HCT116 (cell line): ENCODE results near the gene MOSPD2. TPM values are rescaled to one million over a fixed set of nuclear protein-coding genes. Genes with fewer than 3 reads are reported as not detected.
A peak's percentile ranks its signal among the peaks of the same experiment; 100 is the strongest.

Experiments used
- ATAC-seq: fragments of 200-7000 bp; cut with Tn5 transposase; 2 replicates; pipeline ENCODE4 v1.9.1; 2020; ENCODE audit warnings: mild to moderate bottlenecking, moderate library complexity
- BruUV-seq: library from RNA; stranded (reverse); fragments of 400-500 nt; replicated peaks from 2 replicates; lab custom pipeline; 2021; lab: Mats Ljungman, UMichigan
- CTCF ChIA-PET: fragments of 300-600 bp; sonication (Branson Sonifier 250); formaldehyde crosslinking; loops from one replicate; lab custom pipeline; 2021; ENCODE audit warnings: antibody characterized with exemption; lab: Charles Lee
- POLR2A ChIA-PET: fragments of 300-600, 350-600 bp; sonication (Branson Sonifier 250); formaldehyde crosslinking; loops from one replicate; lab custom pipeline; 2021; ENCODE audit warnings: antibody characterized with exemption; lab: Charles Lee
- RAD21 ChIA-PET, 2 experiments: fragments of 300-600 bp; sonication (Branson Sonifier 250); formaldehyde crosslinking; loops; one replicate each; lab custom pipeline; 2023; ENCODE audit warnings: low total read pairs in 2 of 2; ENCODE audit not compliant: uncharacterized antibody in 2 of 2, unreplicated experiment in 2 of 2, low non-redundant PET in 1 of 2; lab: Charles Lee
- DNase-seq: peaks from one replicate; pipeline ENCODE4 v3.0.0-alpha.2; 2010; ENCODE audit warnings: low read depth, low spot score
- H2AFZ ChIP-seq: fragments of 200-600 bp; shearing (Covaris generic), sonication (generic); 2 replicates; pipeline ENCODE4 v1.6.1; 2017; ENCODE audit warnings: low read depth, mixed run types, mixed read lengths, antibody characterized with exemption, low read length; ENCODE audit not compliant: poor library complexity, severe bottlenecking
- H3K27ac ChIP-seq: 2 replicates; pipeline ENCODE4 v1.5.1; 2012; ENCODE audit warnings: low read depth, low read length
- H3K27me3 ChIP-seq: fragments of 200-600 bp; sonication (generic); 2 replicates; pipeline ENCODE4 v1.6.1; 2016; ENCODE audit warnings: mixed run types, low read length, mixed read lengths; ENCODE audit not compliant: insufficient read depth
- H3K36me3 ChIP-seq, 2 experiments: fragments of 200-500 bp in 1 of 2; fragments of 200-600 bp in 1 of 2; sonication (Bioruptor generic) in 1 of 2; sonication (generic) in 1 of 2; 2 replicates each; pipeline versions ENCODE4 v1.5.1 to v1.6.1; 2014 to 2016; ENCODE audit warnings: low read length in 2 of 2, inconsistent platforms in 1 of 2, mixed read lengths in 1 of 2, mixed run types in 1 of 2; ENCODE audit not compliant: insufficient read depth in 2 of 2, control insufficient read depth in 1 of 2
- H3K4me1 ChIP-seq, 2 experiments: fragments of 200-600 bp in 1 of 2; sonication (generic) in 1 of 2; 2 replicates each; pipeline versions ENCODE4 v1.5.1 to v1.6.1; 2012 to 2017; ENCODE audit warnings: low read length in 2 of 2, inconsistent platforms in 1 of 2, mild to moderate bottlenecking in 1 of 2, mixed read lengths in 1 of 2, mixed run types in 1 of 2, moderate library complexity in 1 of 2; ENCODE audit not compliant: insufficient read depth in 2 of 2, control insufficient read depth in 1 of 2
- H3K4me2 ChIP-seq: fragments of 200-600 bp; sonication (generic); 2 replicates; pipeline ENCODE4 v1.6.1; 2017; ENCODE audit warnings: mixed run types, low read length, mixed read lengths
- H3K4me3 ChIP-seq, 2 experiments: fragments of 200-600 bp in 1 of 2; sonication (generic) in 1 of 2; replicated peaks in 1 of 2; 2 replicates each; pipeline ENCODE4 v1.5.1; 2011 to 2016; ENCODE audit warnings: low read length in 2 of 2, control low read depth in 1 of 2, low read depth in 1 of 2, mild to moderate bottlenecking in 1 of 2, mixed read lengths in 1 of 2, mixed run types in 1 of 2
- H3K79me2 ChIP-seq: fragments of 200-600 bp; sonication (generic); 2 replicates; pipeline ENCODE4 v1.6.1; 2017; ENCODE audit warnings: mild to moderate bottlenecking, mixed run types, low read length, moderate library complexity, mixed read lengths; ENCODE audit not compliant: insufficient read depth
- H3K9ac ChIP-seq: fragments of 200-600 bp; sonication (generic); 2 replicates; pipeline ENCODE4 v1.6.1; 2016; ENCODE audit warnings: low read length, mixed read lengths
- H3K9me2 ChIP-seq: fragments of 200-600 bp; sonication (generic), shearing (Covaris generic); 2 replicates; pipeline ENCODE4 v1.6.1; 2017; ENCODE audit warnings: mixed run types, mild to moderate bottlenecking, moderate library complexity; ENCODE audit not compliant: insufficient read depth
- H3K9me3 ChIP-seq, 2 experiments: fragments of 200-500 bp in 1 of 2; fragments of 200-600 bp in 1 of 2; sonication (Bioruptor generic) in 1 of 2; sonication (generic) in 1 of 2; 2 replicates each; pipeline ENCODE4 v1.6.1; 2014 to 2017; ENCODE audit warnings: low read length in 2 of 2, mixed read lengths in 2 of 2, inconsistent platforms in 1 of 2, low read depth in 1 of 2, mild to moderate bottlenecking in 1 of 2, mixed run types in 1 of 2, moderate library complexity in 1 of 2; ENCODE audit not compliant: control insufficient read depth in 1 of 2, insufficient read depth in 1 of 2
- H4K20me1 ChIP-seq: fragments of 200-600 bp; sonication (generic), shearing (Covaris generic); 2 replicates; pipeline ENCODE4 v1.6.1; 2017; ENCODE audit warnings: mixed run types, mild to moderate bottlenecking, moderate library complexity; ENCODE audit not compliant: insufficient read depth
- CBX3 ChIP-seq: IDR thresholded peaks from 2 replicates; pipeline ENCODE4 v1.6.1; 2012; ENCODE audit warnings: low read depth
- CEBPB ChIP-seq: IDR thresholded peaks from 2 replicates; pipeline ENCODE4 v1.6.1; 2012; ENCODE audit warnings: low read depth
- ELF1 ChIP-seq: IDR thresholded peaks from 2 replicates; pipeline ENCODE4 v1.6.1; 2012; ENCODE audit warnings: low read depth, borderline replicate concordance
- EZH2 ChIP-seq: fragments of 200-600 bp; sonication (generic); IDR thresholded peaks from 2 replicates; pipeline ENCODE4 v1.6.1; 2017; ENCODE audit warnings: antibody characterized with exemption, mixed run types
- FOSL1 ChIP-seq: IDR thresholded peaks from 2 replicates; pipeline ENCODE4 v1.6.1; 2012; ENCODE audit warnings: low read depth
- JUND ChIP-seq: IDR thresholded peaks from 2 replicates; pipeline ENCODE4 v1.6.1; 2012
- POLR2A ChIP-seq: IDR thresholded peaks from 2 replicates; pipeline ENCODE4 v1.7.0; 2011; ENCODE audit warnings: borderline replicate concordance; ENCODE audit not compliant: insufficient read depth, insufficient read length; ENCODE audit errors: extremely low read depth
- RAD21 ChIP-seq: IDR thresholded peaks from 2 replicates; pipeline ENCODE4 v1.6.1; 2012; ENCODE audit warnings: low read depth, mild to moderate bottlenecking
- SIN3A ChIP-seq: IDR thresholded peaks from 2 replicates; pipeline ENCODE4 v1.6.1; 2012; ENCODE audit warnings: low read depth
- SRF ChIP-seq: IDR thresholded peaks from 2 replicates; pipeline ENCODE4 v1.6.1; 2012; ENCODE audit warnings: low read depth
- TCF7L2 ChIP-seq: IDR thresholded peaks from 2 replicates; pipeline ENCODE4 v1.7.0; 2011; ENCODE audit warnings: borderline replicate concordance, inconsistent platforms; ENCODE audit not compliant: insufficient read depth, insufficient read length; ENCODE audit errors: extremely low read depth
- YY1 ChIP-seq: IDR thresholded peaks from 2 replicates; pipeline ENCODE4 v1.6.1; 2011; ENCODE audit warnings: low read length, low read depth, moderate library complexity, mild to moderate bottlenecking; ENCODE audit not compliant: insufficient replicate concordance; ENCODE audit errors: extremely low read depth
- intact Hi-C: fragments of 100-400 bp; cut with micrococcal nuclease; formaldehyde crosslinking; loops from 2 replicates; pipeline ENCODE4 v1.10.0; 2022
- total RNA-seq: library from RNA; stranded (reverse); gene quantifications from one replicate; pipeline ENCODE4 v1.2.1, GENCODE V29; 2021; ENCODE audit not compliant: unreplicated experiment
- TF ChIP-seq, protein P1 (sequence below), 3 experiments: fragments of 200-600 bp in 1 of 3; sonication (generic) in 1 of 3; IDR thresholded peaks in 2 of 3; conservative IDR thresholded peaks in 1 of 3; 2 replicates each; pipeline ENCODE4 v1.5.1; 2012 to 2017; ENCODE audit warnings: low read depth in 2 of 3, low read length in 2 of 3, antibody characterized with exemption in 1 of 3, borderline replicate concordance in 1 of 3, control low read depth in 1 of 3, mild to moderate bottlenecking in 1 of 3, mixed read lengths in 1 of 3, mixed run types in 1 of 3, moderate library complexity in 1 of 3; ENCODE audit not compliant: insufficient read depth in 1 of 3
- TF ChIP-seq, protein P2 (sequence below): IDR thresholded peaks from 2 replicates; pipeline ENCODE4 v1.6.1; 2012; ENCODE audit warnings: low read depth
- TF ChIP-seq, protein P3 (sequence below): IDR thresholded peaks from 2 replicates; pipeline ENCODE4 v1.6.1; 2012

The MOSPD2 gene
- total RNA-seq, 1 experiment from 2014 or later: 8.9 TPM

DNA sequence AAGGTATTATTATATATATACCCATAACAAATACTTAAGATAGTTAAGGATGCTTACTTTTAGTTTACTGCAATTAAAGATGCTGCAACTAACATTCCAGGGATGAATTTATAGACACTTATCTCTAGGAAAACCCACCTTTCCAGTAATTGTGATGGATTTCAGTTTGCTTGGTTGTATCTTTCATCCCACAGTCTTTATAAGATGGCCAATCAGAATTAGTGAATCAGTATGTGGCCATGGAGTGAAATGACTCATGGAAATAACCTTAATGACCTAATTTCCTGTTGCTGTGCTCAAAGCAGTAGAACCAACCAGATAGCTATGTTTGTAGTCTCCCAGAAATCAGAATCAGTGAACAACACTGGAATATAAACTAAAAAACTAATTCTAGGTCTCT is 26.4 kb downstream of the MOSPD2 start:
- H3K79me2 ChIP-seq: no peaks in the 10 kb centered on the region; the same call in 1 of the 2 replicates
- CTCF ChIA-PET: no interaction called here
- H4K20me1 ChIP-seq: no peaks in the 10 kb centered on the region
- H3K9ac ChIP-seq: no peak overlapping the region
- no peaks in the 10 kb centered on the region for H3K27me3 ChIP-seq
- H3K9me2 ChIP-seq: no peaks in the 10 kb centered on the region
- intact Hi-C loops: no loop called here
- H3K27ac ChIP-seq: no peak overlapping the region
- peak overlapping the region; percentile 51; the same call in 1 of the 2 replicates for H3K4me2 ChIP-seq
- TF ChIP-seq SIN3A (no peak), EZH2 (no peak), YY1 (no peak), FOSL1 (0 out of 2 replicates have a peak, but pooled peaks have one; percentile 19), CBX3 (no peak), JUND (peak; percentile 42)
- TF ChIP-seq, all 23 proteins: peak for 2
- ATAC-seq (peak; percentile 58; the same call in 1 of the 2 replicates), DNase-seq (peak; percentile 15)
- ChIA-PET POLR2A (no interaction called here), RAD21 (no interaction called here)
- BruUV-seq: no TSS peak
- Histone ChIP-seq H3K36me3 (no peaks in the 10 kb centered on the region), H3K4me1 (peaks cover 3 to 8% of the 10 kb centered on the region in 2 experiments; a peak in 3 of 4 replicates), H2AFZ (no peak overlapping the region), H3K4me3 (no peak overlapping the region), H3K9me3 (no peaks in the 10 kb centered on the region)

DNA sequence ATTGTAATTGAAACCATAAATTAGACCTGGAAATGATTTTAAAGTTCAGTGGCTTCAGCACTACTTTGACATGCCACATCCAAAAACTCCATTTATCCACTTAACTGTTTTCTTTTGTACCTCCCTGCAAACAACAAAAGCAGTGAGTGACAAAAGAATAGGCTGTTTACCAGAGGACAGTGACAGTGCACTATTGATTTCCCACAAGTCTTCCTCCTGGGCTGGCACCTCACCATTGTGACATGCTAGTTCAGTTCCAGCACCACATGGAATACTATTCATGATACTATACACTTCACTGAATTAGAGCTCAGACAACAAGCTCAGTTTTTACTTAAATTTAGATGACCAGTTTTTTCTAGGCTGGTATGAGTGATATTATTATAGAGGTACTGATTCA is 29.3 kb downstream of the MOSPD2 start:
- no peak overlapping the region for H3K9ac ChIP-seq
- no peak overlapping the region for H3K4me3 ChIP-seq
- no TSS peak for BruUV-seq
- H3K4me2 ChIP-seq: no peak overlapping the region
- intact Hi-C loops: no loop called here
- H3K79me2 ChIP-seq: no peaks in the 10 kb centered on the region; the same call in 1 of the 2 replicates
- no peak for ATAC-seq
- POLR2A ChIA-PET: no interaction called here
- H3K36me3 ChIP-seq: no peaks in the 10 kb centered on the region
- DNase-seq: no peak
- TF ChIP-seq RAD21 (no peak), CEBPB (no peak), CBX3 (no peak), SRF (no peak), ELF1 (no peak), TCF7L2 (no peak), POLR2A (no peak)
- TF ChIP-seq, protein P1, sequence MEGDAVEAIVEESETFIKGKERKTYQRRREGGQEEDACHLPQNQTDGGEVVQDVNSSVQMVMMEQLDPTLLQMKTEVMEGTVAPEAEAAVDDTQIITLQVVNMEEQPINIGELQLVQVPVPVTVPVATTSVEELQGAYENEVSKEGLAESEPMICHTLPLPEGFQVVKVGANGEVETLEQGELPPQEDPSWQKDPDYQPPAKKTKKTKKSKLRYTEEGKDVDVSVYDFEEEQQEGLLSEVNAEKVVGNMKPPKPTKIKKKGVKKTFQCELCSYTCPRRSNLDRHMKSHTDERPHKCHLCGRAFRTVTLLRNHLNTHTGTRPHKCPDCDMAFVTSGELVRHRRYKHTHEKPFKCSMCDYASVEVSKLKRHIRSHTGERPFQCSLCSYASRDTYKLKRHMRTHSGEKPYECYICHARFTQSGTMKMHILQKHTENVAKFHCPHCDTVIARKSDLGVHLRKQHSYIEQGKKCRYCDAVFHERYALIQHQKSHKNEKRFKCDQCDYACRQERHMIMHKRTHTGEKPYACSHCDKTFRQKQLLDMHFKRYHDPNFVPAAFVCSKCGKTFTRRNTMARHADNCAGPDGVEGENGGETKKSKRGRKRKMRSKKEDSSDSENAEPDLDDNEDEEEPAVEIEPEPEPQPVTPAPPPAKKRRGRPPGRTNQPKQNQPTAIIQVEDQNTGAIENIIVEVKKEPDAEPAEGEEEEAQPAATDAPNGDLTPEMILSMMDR (IDR thresholded peaks at IDR 0.05 in 2 of 3, conservative IDR thresholded peaks at IDR 0.05 in 1 of 3; ENCODE audit: borderline replicate concordance in 1 of 3, insufficient read depth in 1 of 3, low read depth in 2 of 3, low read length in 2 of 3): no peak
- TF ChIP-seq, protein P2, sequence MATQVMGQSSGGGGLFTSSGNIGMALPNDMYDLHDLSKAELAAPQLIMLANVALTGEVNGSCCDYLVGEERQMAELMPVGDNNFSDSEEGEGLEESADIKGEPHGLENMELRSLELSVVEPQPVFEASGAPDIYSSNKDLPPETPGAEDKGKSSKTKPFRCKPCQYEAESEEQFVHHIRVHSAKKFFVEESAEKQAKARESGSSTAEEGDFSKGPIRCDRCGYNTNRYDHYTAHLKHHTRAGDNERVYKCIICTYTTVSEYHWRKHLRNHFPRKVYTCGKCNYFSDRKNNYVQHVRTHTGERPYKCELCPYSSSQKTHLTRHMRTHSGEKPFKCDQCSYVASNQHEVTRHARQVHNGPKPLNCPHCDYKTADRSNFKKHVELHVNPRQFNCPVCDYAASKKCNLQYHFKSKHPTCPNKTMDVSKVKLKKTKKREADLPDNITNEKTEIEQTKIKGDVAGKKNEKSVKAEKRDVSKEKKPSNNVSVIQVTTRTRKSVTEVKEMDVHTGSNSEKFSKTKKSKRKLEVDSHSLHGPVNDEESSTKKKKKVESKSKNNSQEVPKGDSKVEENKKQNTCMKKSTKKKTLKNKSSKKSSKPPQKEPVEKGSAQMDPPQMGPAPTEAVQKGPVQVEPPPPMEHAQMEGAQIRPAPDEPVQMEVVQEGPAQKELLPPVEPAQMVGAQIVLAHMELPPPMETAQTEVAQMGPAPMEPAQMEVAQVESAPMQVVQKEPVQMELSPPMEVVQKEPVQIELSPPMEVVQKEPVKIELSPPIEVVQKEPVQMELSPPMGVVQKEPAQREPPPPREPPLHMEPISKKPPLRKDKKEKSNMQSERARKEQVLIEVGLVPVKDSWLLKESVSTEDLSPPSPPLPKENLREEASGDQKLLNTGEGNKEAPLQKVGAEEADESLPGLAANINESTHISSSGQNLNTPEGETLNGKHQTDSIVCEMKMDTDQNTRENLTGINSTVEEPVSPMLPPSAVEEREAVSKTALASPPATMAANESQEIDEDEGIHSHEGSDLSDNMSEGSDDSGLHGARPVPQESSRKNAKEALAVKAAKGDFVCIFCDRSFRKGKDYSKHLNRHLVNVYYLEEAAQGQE: no peak
- TF ChIP-seq, protein P3, sequence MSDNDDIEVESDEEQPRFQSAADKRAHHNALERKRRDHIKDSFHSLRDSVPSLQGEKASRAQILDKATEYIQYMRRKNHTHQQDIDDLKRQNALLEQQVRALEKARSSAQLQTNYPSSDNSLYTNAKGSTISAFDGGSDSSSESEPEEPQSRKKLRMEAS: no peak
- no peak overlapping the region for H3K27ac ChIP-seq
- no peaks in the 10 kb centered on the region for H3K9me2 ChIP-seq
- H3K4me1 ChIP-seq: peaks cover 3 to 8% of the 10 kb centered on the region in 2 experiments; a peak in 3 of 4 replicates
- no peak overlapping the region for H2AFZ ChIP-seq
- RAD21 ChIA-PET: no interaction called here
- CTCF ChIA-PET: no interaction called here
- no peaks in the 10 kb centered on the region for H4K20me1 ChIP-seq
- H3K27me3 ChIP-seq: no peaks in the 10 kb centered on the region
- H3K9me3 ChIP-seq: no peaks in the 10 kb centered on the region
